CD8-positive, alpha-beta memory T cell (primary cell): ENCODE measurements around the gene MYO18A. TPM values are rescaled to one million over a fixed set of nuclear protein-coding genes. Genes with fewer than 3 reads are reported as not detected.
"Not testable (repeated sequence)": the region's sequence is repeated elsewhere in the genome, so short reads cannot be mapped to it uniquely, and the experiment has no call there.

ENCODE experiments used
- CTCF ChIA-PET: fragments of 350-600 bp; sonication (Branson Sonifier 250); formaldehyde crosslinking; loops from one replicate; lab custom pipeline; 2021; ENCODE audit warnings: antibody characterized with exemption; lab: Charles Lee
- POLR2A ChIA-PET: fragments of 350-600 bp; sonication (Branson Sonifier 250); formaldehyde crosslinking; loops from one replicate; lab custom pipeline; 2021; ENCODE audit warnings: antibody characterized with exemption; lab: Charles Lee
- DNase-seq, 5 donors: peaks; one replicate each; pipeline versions ENCODE4 v3.0.0 to v3.0.0-alpha.2; 2020 to 2022; ENCODE audit warnings: mixed read lengths in 1 of 5
- H3K27ac ChIP-seq: one replicate; pipeline ENCODE4 v1.7.0; 2013; ENCODE audit warnings: low read depth, mild to moderate bottlenecking, low read length, moderate library complexity
- H3K27me3 ChIP-seq: 2 replicates; pipeline ENCODE4 v1.7.0; 2013; ENCODE audit warnings: low read length, mild to moderate bottlenecking; ENCODE audit not compliant: insufficient read depth, poor library complexity, severe bottlenecking
- H3K36me3 ChIP-seq: 2 replicates; pipeline ENCODE4 v1.7.0; 2013; ENCODE audit warnings: mild to moderate bottlenecking, low read length, moderate library complexity; ENCODE audit not compliant: insufficient read depth
- H3K4me1 ChIP-seq: 2 replicates; pipeline ENCODE4 v1.7.0; 2013; ENCODE audit warnings: mild to moderate bottlenecking, low read length, moderate library complexity; ENCODE audit not compliant: insufficient read depth
- H3K4me3 ChIP-seq: 2 replicates; pipeline ENCODE4 v1.7.0; 2013; ENCODE audit warnings: mild to moderate bottlenecking, low read length
- H3K9me3 ChIP-seq: 2 replicates; pipeline ENCODE4 v1.7.0; 2013; ENCODE audit warnings: mild to moderate bottlenecking, low read length
- H3K27ac Mint-ChIP-seq, 8 donors: one replicate each; pipeline ENCODE4 v1.8.0; 2020 to 2021; ENCODE audit warnings: mixed read lengths in 8 of 8, mild to moderate bottlenecking in 6 of 8, inconsistent platforms in 3 of 8, moderate library complexity in 3 of 8
- H3K27me3 Mint-ChIP-seq, 2 donors: one replicate each; pipeline ENCODE4 v1.8.0; 2020 to 2021; ENCODE audit warnings: mixed read lengths in 2 of 2, mild to moderate bottlenecking in 1 of 2, moderate library complexity in 1 of 2
- H3K36me3 Mint-ChIP-seq, 3 donors: one replicate each; pipeline ENCODE4 v1.8.0; 2020 to 2021; ENCODE audit warnings: mixed read lengths in 3 of 3, inconsistent platforms in 1 of 3, mild to moderate bottlenecking in 1 of 3
- H3K4me1 Mint-ChIP-seq, 3 donors: one replicate each; pipeline ENCODE4 v1.8.0; 2020 to 2021; ENCODE audit warnings: mixed read lengths in 3 of 3, inconsistent platforms in 1 of 3, mild to moderate bottlenecking in 1 of 3
- H3K4me3 Mint-ChIP-seq, 7 donors: one replicate each; pipeline ENCODE4 v1.8.0; 2020 to 2021; ENCODE audit warnings: mixed read lengths in 7 of 7, mild to moderate bottlenecking in 6 of 7, moderate library complexity in 4 of 7, inconsistent platforms in 2 of 7
- H3K9me3 Mint-ChIP-seq, 5 donors: one replicate each; pipeline ENCODE4 v1.8.0; 2020 to 2022; ENCODE audit warnings: mixed read lengths in 5 of 5, mild to moderate bottlenecking in 3 of 5, moderate library complexity in 2 of 5, inconsistent platforms in 1 of 5
- polyA plus RNA-seq: library from polyadenylated mRNA; unstranded; fragments of 300-500 nt; fragmentation: Illumina TruSeq; gene quantifications from one replicate; pipeline ENCODE4 v1.2.3, GENCODE V29; 2021
- total RNA-seq, 2 experiments: library from RNA; stranded (reverse); gene quantifications; one replicate each; pipeline ENCODE4 v1.2.3, GENCODE V29; 2021

Gene MYO18A
- total and polyA plus RNA-seq, 3 experiments from 2014 or later, result 34.0 to 39.7 (median 39.7) TPM

GRCh38 chr17:29093090-29093871, 86.9 kb downstream of the MYO18A start:
- Histone ChIP-seq H3K4me3 (no peak overlapping the region), H3K27ac (no peak overlapping the region), H3K27me3 (no peaks in the 10 kb centered on the region), H3K4me1 (no peaks in the 10 kb centered on the region), H3K9me3 (no peaks in the 10 kb centered on the region), H3K36me3 (peaks cover 74% of the 10 kb centered on the region)
- ChIA-PET CTCF (interaction anchor here (2.2 to 2.8 kb wide), 2 partner anchors 23 to 128 kb away, joined by 6 to 12 read pairs; no protein-coding TSS in a partner anchor), POLR2A (no interaction called here)
- Mint-ChIP-seq H3K9me3 (no peaks in the 10 kb centered on the region), H3K27me3 (no peaks in the 10 kb centered on the region), H3K4me1 (no peaks in the 10 kb centered on the region), H3K36me3 (peaks cover 0 to 95% (median 10%) of the 10 kb centered on the region in 3 donors), H3K27ac (peak overlapping the region in 1 of 8 donors; percentile 26), H3K4me3 (peak overlapping the region in 1 of 7 donors; percentile 49)
- no peak for DNase-seq

DNA sequence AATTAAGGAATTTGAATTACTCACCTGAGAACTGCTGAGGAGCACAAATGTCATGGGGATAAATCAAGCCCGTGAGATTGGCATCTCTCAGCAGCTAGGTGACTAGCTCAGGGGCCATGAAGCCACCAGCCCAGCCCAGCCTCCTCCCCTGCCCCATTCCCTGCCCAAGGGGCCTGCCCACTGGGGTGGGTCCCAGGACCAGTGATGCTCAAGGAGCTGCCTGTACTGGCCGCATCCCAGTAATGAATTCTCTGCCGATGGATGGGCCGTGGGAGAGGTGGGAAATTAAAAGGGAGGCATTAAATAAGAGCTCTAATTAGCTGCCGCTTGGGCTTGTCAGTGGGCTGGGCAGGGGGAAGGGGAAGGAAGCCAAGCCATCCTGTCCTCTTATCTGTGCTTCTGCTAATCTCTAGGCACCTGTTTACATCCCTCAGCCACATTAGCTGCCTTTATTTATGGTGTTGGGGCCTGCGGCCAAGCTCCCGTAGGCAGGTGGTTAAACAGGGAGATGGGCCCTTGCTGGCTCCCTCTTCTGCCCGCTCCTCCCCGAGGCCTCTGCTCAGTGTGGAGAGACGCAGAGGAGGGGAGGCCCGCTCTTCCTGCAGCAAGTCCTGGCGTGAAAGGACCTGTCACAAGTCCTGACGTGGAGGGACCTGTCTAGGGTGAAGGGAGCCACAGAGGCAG, 88.5 kb downstream of the MYO18A start:
- Mint-ChIP-seq H3K27me3 (no peaks in the 10 kb centered on the region), H3K9me3 (no peaks in the 10 kb centered on the region), H3K4me1 (no peaks in the 10 kb centered on the region), H3K36me3 (peaks cover 0 to 93% (median 8%) of the 10 kb centered on the region in 3 donors), H3K4me3 (no peak overlapping the region), H3K27ac (no peak overlapping the region)
- Histone ChIP-seq H3K4me3 (no peak overlapping the region), H3K27ac (no peak overlapping the region), H3K27me3 (no peaks in the 10 kb centered on the region), H3K36me3 (peaks cover 71% of the 10 kb centered on the region), H3K9me3 (no peaks in the 10 kb centered on the region), H3K4me1 (no peaks in the 10 kb centered on the region)
- no peak for DNase-seq
- POLR2A ChIA-PET, result no interaction called here
- CTCF ChIA-PET, result interaction anchor here (1.2 to 2.8 kb wide), 4 partner anchors 10 to 126 kb away, joined by 3 to 12 read pairs (median 5); no protein-coding TSS in a partner anchor

DNA sequence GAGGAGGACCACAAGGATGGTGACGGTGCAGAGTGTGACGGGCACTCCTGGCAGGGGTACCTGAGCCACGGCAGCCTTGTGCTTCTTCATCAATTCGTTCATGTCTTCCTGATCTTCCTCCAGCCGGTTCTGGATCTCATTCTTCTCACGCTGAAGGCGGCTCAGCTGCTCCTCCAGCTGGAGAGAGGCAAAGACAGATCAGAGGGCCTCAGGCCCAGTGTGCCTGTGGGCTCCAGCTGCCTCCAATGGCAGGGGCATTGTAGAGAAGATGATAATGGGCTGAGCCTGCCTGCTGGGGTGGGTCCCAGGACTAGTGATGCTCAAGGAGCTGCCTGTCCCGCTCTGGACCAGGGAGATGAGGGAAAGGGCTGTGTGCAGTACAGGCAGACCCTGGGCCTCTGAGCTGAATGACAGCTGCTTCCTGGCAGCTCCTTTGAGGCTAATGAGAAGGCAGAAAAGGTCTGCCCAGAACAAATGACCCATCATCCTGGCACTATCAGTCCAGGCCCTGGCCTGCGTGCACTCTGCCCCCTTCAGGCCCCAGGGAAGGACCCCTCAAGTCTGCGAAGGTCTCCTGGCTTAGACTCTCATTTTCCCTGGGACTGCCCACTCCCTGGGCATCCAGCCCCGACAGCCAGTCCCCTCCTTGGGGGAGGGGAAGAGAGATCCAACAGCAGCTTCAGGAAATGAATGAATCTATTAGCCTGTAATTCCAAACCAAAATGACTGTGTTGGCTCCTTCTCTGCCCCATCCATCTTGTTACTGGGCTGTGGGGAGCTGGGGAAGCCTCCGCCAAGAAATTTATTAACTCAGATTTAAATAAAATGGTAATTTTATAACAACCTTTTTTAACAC, 89.2 kb downstream of the MYO18A start:
- no peaks in the 10 kb centered on the region for H3K9me3 Mint-ChIP-seq
- ChIA-PET POLR2A (no interaction called here), CTCF (interaction anchor here (1.2 to 2.8 kb wide), 4 partner anchors 10 to 125 kb away, joined by 3 to 12 read pairs (median 5); no protein-coding TSS in a partner anchor)
- Histone ChIP-seq H3K9me3 (no peaks in the 10 kb centered on the region), H3K36me3 (peaks cover 69% of the 10 kb centered on the region), H3K27me3 (no peaks in the 10 kb centered on the region), H3K4me3 (no peak overlapping the region), H3K4me1 (no peaks in the 10 kb centered on the region), H3K27ac (no peak overlapping the region)
- peaks cover 0 to 1% of the 10 kb centered on the region in 2 donors for H3K27me3 Mint-ChIP-seq
- H3K27ac Mint-ChIP-seq, result no peak overlapping the region
- H3K4me1 Mint-ChIP-seq, result no peaks in the 10 kb centered on the region
- peaks cover 0 to 94% (median 9%) of the 10 kb centered on the region in 3 donors for H3K36me3 Mint-ChIP-seq
- DNase-seq, result no peak
- no peak overlapping the region for H3K4me3 Mint-ChIP-seq

GRCh38 chr17:29090108-29090507, 90.1 kb downstream of the MYO18A start:
- no peaks in the 10 kb centered on the region for H3K9me3 Mint-ChIP-seq
- POLR2A ChIA-PET, result no interaction called here
- peaks cover 68% of the 10 kb centered on the region for H3K36me3 ChIP-seq

GRCh38 chr17:29089601-29090044, 90.6 kb downstream of the MYO18A start:
- no peak for DNase-seq
- H3K36me3 Mint-ChIP-seq, result peaks cover 0 to 94% (median 11%) of the 10 kb centered on the region in 3 donors
- Histone ChIP-seq H3K27ac (no peak overlapping the region), H3K4me3 (no peak overlapping the region), H3K36me3 (peaks cover 63% of the 10 kb centered on the region), H3K4me1 (no peaks in the 10 kb centered on the region), H3K9me3 (no peaks in the 10 kb centered on the region), H3K27me3 (no peaks in the 10 kb centered on the region)
- peak overlapping the region in 2 of 8 donors; percentile 65 to 78 for H3K27ac Mint-ChIP-seq
- CTCF ChIA-PET, result no interaction called here
- H3K27me3 Mint-ChIP-seq, result peaks cover 0 to 1% of the 10 kb centered on the region in 2 donors
- H3K9me3 Mint-ChIP-seq, result no peaks in the 10 kb centered on the region
- POLR2A ChIA-PET, result no interaction called here
- no peak overlapping the region for H3K4me3 Mint-ChIP-seq
- H3K4me1 Mint-ChIP-seq, result no peaks in the 10 kb centered on the region

More at GRCh38 chr17:29090108-29090507, 90.1 kb downstream of the MYO18A start:
- Histone ChIP-seq H3K4me3 (no peak overlapping the region), H3K4me1 (no peaks in the 10 kb centered on the region), H3K27me3 (no peaks in the 10 kb centered on the region), H3K27ac (no peak overlapping the region), H3K9me3 (no peaks in the 10 kb centered on the region)
- Mint-ChIP-seq H3K4me1 (no peaks in the 10 kb centered on the region), H3K36me3 (peaks cover 0 to 94% (median 11%) of the 10 kb centered on the region in 3 donors), H3K27ac (peak overlapping the region in 1 of 8 donors; percentile 65), H3K4me3 (no peak overlapping the region), H3K27me3 (peaks cover 0 to 1% of the 10 kb centered on the region in 2 donors)
- CTCF ChIA-PET, result interaction anchor here (1.2 kb wide), 1 partner anchor 56 kb away, joined by 3 read pairs; no protein-coding TSS in a partner anchor
- no peak for DNase-seq

DNA sequence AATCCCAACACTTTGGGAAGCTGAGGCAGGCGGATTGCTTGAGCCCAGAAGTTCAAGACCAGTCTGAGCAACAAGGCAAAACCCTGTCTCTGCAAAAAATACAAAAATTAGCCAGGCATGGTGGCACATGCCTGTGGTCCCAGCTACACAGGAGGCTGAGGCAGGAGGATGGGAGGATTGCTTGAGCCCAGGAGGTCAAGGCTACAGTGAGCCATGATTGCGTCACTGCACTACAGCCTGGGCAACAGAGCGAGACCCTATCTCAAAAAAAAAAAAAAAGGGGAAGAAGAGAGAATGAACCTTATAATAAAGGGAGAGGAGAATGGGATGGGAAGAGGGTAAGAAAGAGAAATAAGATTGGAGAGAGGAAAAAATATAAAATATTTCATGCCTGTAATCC, 91.4 kb downstream of the MYO18A start:
- POLR2A ChIA-PET, H3K27ac ChIP-seq, DNase-seq, H3K4me3 Mint-ChIP-seq, H3K9me3 ChIP-seq, CTCF ChIA-PET, H3K4me3 ChIP-seq, H3K27me3 ChIP-seq, H3K4me1 ChIP-seq, H3K4me1 Mint-ChIP-seq, H3K27me3 Mint-ChIP-seq, H3K9me3 Mint-ChIP-seq: not testable (repeated sequence)
- Mint-ChIP-seq H3K27ac (peak overlapping the region in 3 of 8 donors; percentile 6 to 72 (median 33)), H3K36me3 (peaks cover 0 to 94% (median 9%) of the 10 kb centered on the region in 3 donors)
- H3K36me3 ChIP-seq, result peaks cover 56% of the 10 kb centered on the region

GRCh38 chr17:29086628-29087332, 93.4 kb downstream of the MYO18A start:
- Histone ChIP-seq H3K9me3 (no peaks in the 10 kb centered on the region), H3K27ac (no peak overlapping the region), H3K4me3 (no peak overlapping the region), H3K36me3 (peaks cover 55% of the 10 kb centered on the region), H3K27me3 (no peaks in the 10 kb centered on the region), H3K4me1 (no peaks in the 10 kb centered on the region)
- POLR2A ChIA-PET, result no interaction called here
- H3K4me3 Mint-ChIP-seq, result no peak overlapping the region
- H3K4me1 Mint-ChIP-seq, result no peaks in the 10 kb centered on the region
- no peak for DNase-seq
- CTCF ChIA-PET, result interaction anchor here (0.6 to 1.8 kb wide), 2 partner anchors 30 to 477 kb away, joined by 4 to 5 read pairs; no protein-coding TSS in a partner anchor
- no peaks in the 10 kb centered on the region for H3K9me3 Mint-ChIP-seq
- H3K27me3 Mint-ChIP-seq, result peaks cover 0 to 1% of the 10 kb centered on the region in 2 donors
- H3K27ac Mint-ChIP-seq, result peak overlapping the region in 2 of 8 donors; percentile 86 to 90
- peaks cover 0 to 91% (median 10%) of the 10 kb centered on the region in 3 donors for H3K36me3 Mint-ChIP-seq
